Measurements from ENCODE around the gene OR5K2.

Gene OR5K2

DNA sequence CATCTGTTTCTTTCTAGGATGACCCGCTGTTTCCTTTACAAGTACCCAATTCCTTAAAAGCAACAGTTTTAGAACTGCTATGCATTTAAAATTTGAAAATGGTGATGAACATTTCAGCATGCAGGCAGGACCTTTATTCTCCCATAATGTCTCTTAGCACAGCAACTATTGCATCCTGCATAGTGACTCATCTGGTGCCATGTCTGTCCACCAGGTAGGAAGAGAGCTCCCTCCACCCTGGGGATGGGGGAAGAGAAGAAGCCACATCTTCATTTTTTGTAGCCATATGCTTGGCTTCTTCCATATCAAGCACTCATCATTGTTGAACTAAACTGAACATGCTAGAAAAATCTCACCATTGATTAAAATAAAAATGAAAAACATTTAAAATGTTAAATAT, 44.2 kb downstream of the OR5K2 start:
- H3K9ac ChIP-seq (ENCODE audit: low read length): no peak overlapping the region
- H3K4me1 ChIP-seq (ENCODE audit: insufficient read depth, low read length): no peaks in the 10 kb centered on the region
- no peaks in the 10 kb centered on the region for H3K36me3 ChIP-seq (ENCODE audit: insufficient read depth, low read length)
- no peaks in the 10 kb centered on the region for H3K9me3 ChIP-seq (ENCODE audit: low read length)
- no peak overlapping the region for H3K27ac ChIP-seq (ENCODE audit: low read depth, low read length)
- no peak overlapping the region for H3K4me3 ChIP-seq (ENCODE audit: low read depth in 1 of 2, low read length in 2 of 2)
- H3K27me3 ChIP-seq (ENCODE audit: control insufficient read depth in 1 of 2, insufficient read depth in 2 of 2, low read length in 2 of 2): no peaks in the 10 kb centered on the region

GRCh38 chr3:98542623-98543022, 45.1 kb downstream of the OR5K2 start:
- H3K27ac ChIP-seq (ENCODE audit: low read depth, low read length): no peak overlapping the region
- no peaks in the 10 kb centered on the region for H3K27me3 ChIP-seq (ENCODE audit: control insufficient read depth in 1 of 2, insufficient read depth in 2 of 2, low read length in 2 of 2)
- no peaks in the 10 kb centered on the region for H3K36me3 ChIP-seq (ENCODE audit: insufficient read depth, low read length)
- H3K9ac ChIP-seq (ENCODE audit: low read length): no peak overlapping the region
- H3K4me3 ChIP-seq (ENCODE audit: low read depth in 1 of 2, low read length in 2 of 2): no peak overlapping the region
- no peaks in the 10 kb centered on the region for H3K4me1 ChIP-seq (ENCODE audit: insufficient read depth, low read length)
- no peaks in the 10 kb centered on the region for H3K9me3 ChIP-seq (ENCODE audit: low read length)

GRCh38 chr3:98545940-98546339, 48.5 kb downstream of the OR5K2 start:
- no peaks in the 10 kb centered on the region for H3K9me3 ChIP-seq (ENCODE audit: low read length)
- H3K4me3 ChIP-seq (ENCODE audit: low read depth in 1 of 2, low read length in 2 of 2): no peak overlapping the region
- H3K27ac ChIP-seq (ENCODE audit: low read depth, low read length): no peak overlapping the region
- no peak overlapping the region for H3K9ac ChIP-seq (ENCODE audit: low read length)
- H3K27me3 ChIP-seq (ENCODE audit: control insufficient read depth in 1 of 2, insufficient read depth in 2 of 2, low read length in 2 of 2): no peaks in the 10 kb centered on the region
- H3K4me1 ChIP-seq (ENCODE audit: insufficient read depth, low read length): no peaks in the 10 kb centered on the region
- no peaks in the 10 kb centered on the region for H3K36me3 ChIP-seq (ENCODE audit: insufficient read depth, low read length)

Measured in muscle layer of colon (tissue), 2 donors.